IgD-negative memory B cell (primary cell): ENCODE results near the gene FUZ. TPM values are rescaled to one million over a fixed set of nuclear protein-coding genes. Genes with fewer than 3 reads are reported as not detected.

Experiments
- H3K27ac Mint-ChIP-seq, 3 donors: one replicate each; pipeline ENCODE4 v1.8.0; 2020 to 2022; ENCODE audit warnings: mild to moderate bottlenecking in 3 of 3, mixed read lengths in 3 of 3, moderate library complexity in 1 of 3
- H3K27me3 Mint-ChIP-seq: one replicate; pipeline ENCODE4 v1.8.0; 2021; ENCODE audit warnings: mixed read lengths
- H3K36me3 Mint-ChIP-seq: one replicate; pipeline ENCODE4 v1.8.0; 2020; ENCODE audit warnings: mild to moderate bottlenecking, mixed read lengths
- H3K4me1 Mint-ChIP-seq, 3 donors: one replicate each; pipeline ENCODE4 v1.8.0; 2020 to 2022; ENCODE audit warnings: mixed read lengths in 3 of 3, mild to moderate bottlenecking in 1 of 3
- H3K4me3 Mint-ChIP-seq, 4 donors: one replicate each; pipeline ENCODE4 v1.8.0; 2020 to 2022; ENCODE audit warnings: mild to moderate bottlenecking in 4 of 4, mixed read lengths in 4 of 4, moderate library complexity in 3 of 4
- H3K9me3 Mint-ChIP-seq, 3 donors: one replicate each; pipeline ENCODE4 v1.8.0; 2020 to 2021; ENCODE audit warnings: mixed read lengths in 3 of 3, mild to moderate bottlenecking in 1 of 3
- polyA plus RNA-seq: library from polyadenylated mRNA; unstranded; fragments of 300-500 nt; fragmentation: Illumina TruSeq; gene quantifications from one replicate; pipeline ENCODE4 v1.2.3, GENCODE V29; 2021

The FUZ gene
- polyA plus RNA-seq, 1 donor from 2014 or later: 6.6 TPM

DNA sequence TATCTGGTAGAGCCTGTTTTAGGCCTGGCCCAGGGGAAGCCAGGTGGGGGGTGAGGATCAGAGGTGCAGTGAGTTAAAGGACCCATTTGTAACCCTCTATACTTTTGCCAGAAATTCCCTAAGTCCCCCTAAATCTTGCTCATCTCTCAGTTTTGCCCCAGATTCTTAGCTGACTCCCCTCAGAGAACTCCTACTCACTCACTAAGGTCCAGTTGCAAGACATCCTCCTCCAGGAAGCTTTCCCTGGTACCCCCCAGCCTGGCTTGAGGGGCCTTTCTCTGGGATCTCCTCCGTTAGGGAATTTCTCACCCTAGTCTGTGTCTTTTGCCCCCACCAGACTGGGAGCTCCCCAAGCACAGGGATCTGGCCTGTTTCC, 51.9 kb downstream of the FUZ start:
- no peaks in the 10 kb centered on the region for H3K27me3 Mint-ChIP-seq
- no peaks in the 10 kb centered on the region for H3K9me3 Mint-ChIP-seq
- peaks cover 0 to 5% (median 3%) of the 10 kb centered on the region in 3 donors for H3K4me1 Mint-ChIP-seq
- peak overlapping the region in 2 of 4 donors; percentile 51 to 53 for H3K4me3 Mint-ChIP-seq
- H3K36me3 Mint-ChIP-seq: no peaks in the 10 kb centered on the region
- H3K27ac Mint-ChIP-seq: no peak overlapping the region

DNA sequence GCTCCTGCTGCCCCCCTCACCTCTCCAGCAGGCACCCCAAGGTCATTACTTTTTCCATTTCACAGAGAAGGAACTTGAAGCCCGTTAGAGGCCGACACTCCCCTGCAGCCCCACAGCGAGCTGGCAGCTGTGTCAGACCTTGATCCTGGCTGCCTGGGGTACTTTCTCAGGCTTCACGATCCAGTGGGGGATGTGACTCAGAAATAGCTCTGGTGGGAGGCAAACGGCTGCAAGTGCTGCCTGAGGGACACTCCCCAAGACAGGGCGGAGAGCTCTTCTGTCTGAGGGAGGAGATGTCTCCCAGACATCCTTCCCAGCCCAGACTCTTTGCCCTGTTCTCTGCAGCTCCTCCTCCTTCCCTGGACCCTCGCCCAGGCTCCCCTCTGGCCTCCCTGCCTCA, 54.8 kb downstream of the FUZ start:
- Mint-ChIP-seq H3K36me3 (peaks cover 5% of the 10 kb centered on the region), H3K27ac (no peak overlapping the region), H3K9me3 (peaks cover 0 to 5% (median 5%) of the 10 kb centered on the region in 3 donors), H3K4me3 (no peak overlapping the region), H3K27me3 (no peaks in the 10 kb centered on the region), H3K4me1 (no peaks in the 10 kb centered on the region)

Other genes starting within 250 kb of the FUZ start
- 144 TPM for gene NOSIP, start 232.7 kb downstream of the FUZ start, polyA plus RNA-seq
- gene PRRG2, start 232.0 kb downstream of the FUZ start, polyA plus RNA-seq: 0.26 TPM
- gene PRR12, start 222.1 kb downstream of the FUZ start, polyA plus RNA-seq: 0.70 TPM
- gene RRAS, start 173.1 kb downstream of the FUZ start, polyA plus RNA-seq: 18.4 TPM
- gene SCAF1, start 171.1 kb downstream of the FUZ start, polyA plus RNA-seq: 3.4 TPM
- 66.0 TPM for gene IRF3, start 147.4 kb downstream of the FUZ start, polyA plus RNA-seq
- 16.8 TPM for gene BCL2L12, start 147.4 kb downstream of the FUZ start, polyA plus RNA-seq
- gene PRMT1, start 136.0 kb downstream of the FUZ start, polyA plus RNA-seq: 187 TPM
- 0.65 TPM for gene ADM5, start 123.7 kb downstream of the FUZ start, polyA plus RNA-seq
- gene CPT1C, start 122.2 kb downstream of the FUZ start, polyA plus RNA-seq: not detected
- 0.15 TPM for gene TSKS, start 50.0 kb downstream of the FUZ start, polyA plus RNA-seq
- 6.5 TPM for gene AP2A1, start 46.3 kb downstream of the FUZ start, polyA plus RNA-seq
- 54.7 TPM for gene MED25, start 5.0 kb upstream of the FUZ start, polyA plus RNA-seq
- gene PTOV1, start 37.9 kb upstream of the FUZ start, polyA plus RNA-seq: 45.0 TPM
- gene PNKP, start 54.3 kb upstream of the FUZ start, polyA plus RNA-seq: 56.3 TPM
- 5.0 TPM for gene AKT1S1, start 64.1 kb upstream of the FUZ start, polyA plus RNA-seq
- gene TBC1D17, start 64.4 kb upstream of the FUZ start, polyA plus RNA-seq: 19.1 TPM
- 0.39 TPM for gene IL4I1, start 83.6 kb upstream of the FUZ start, polyA plus RNA-seq
- gene ATF5, start 115.9 kb upstream of the FUZ start, polyA plus RNA-seq: 3.4 TPM
- gene NUP62, start 116.2 kb upstream of the FUZ start, polyA plus RNA-seq: 62.9 TPM
- gene SIGLEC11, start 147.9 kb upstream of the FUZ start, polyA plus RNA-seq: not detected
- gene VRK3, start 212.1 kb upstream of the FUZ start, polyA plus RNA-seq: 87.5 TPM
- 4.9 TPM for gene ZNF473, start 212.7 kb upstream of the FUZ start, polyA plus RNA-seq